ENCODE measurements around the gene CMTM2. TPM values are rescaled to one million over a fixed set of nuclear protein-coding genes. Genes with fewer than 3 reads are reported as not detected.
A peak's percentile ranks its signal among the peaks of the same experiment; 100 is the strongest.

CMTM2 gene
- total and polyA plus RNA-seq, 9 of the 15 experiments (the other 6 are each of a cell fraction or from before 2014, with no cell fraction given): not detected

GRCh38 chr16:66551348-66551759, 27.9 kb upstream of the CMTM2 start (continued):
- TF ChIP-seq NR2C2 (CRISPR knock-in tag; IDR thresholded peaks at IDR 0.05) (no peak), NR2C2 (tag; IDR thresholded peaks at IDR 0.05) (peak; percentile 59; the same call in 1 of the 2 replicates), ZKSCAN1 (IDR thresholded peaks at IDR 0.05; ENCODE audit: low read depth, low read length) (0 out of 2 replicates have a peak, but pooled peaks have one; percentile 47), UBTF (IDR thresholded peaks at IDR 0.05; ENCODE audit: borderline replicate concordance in 1 of 2, low read depth in 2 of 2, low read length in 2 of 2) (0 out of 4 replicates have a peak, but pooled peaks of 1 of the 2 experiments have one; percentile 20), SMARCB1 (IDR thresholded peaks at IDR 0.05; ENCODE audit: insufficient read length, low read depth) (no peak), PREB (CRISPR knock-in tag; IDR thresholded peaks at IDR 0.05) (no peak), CREM (IDR thresholded peaks at IDR 0.05; ENCODE audit: low read depth) (peak; percentile 8; the same call in 1 of the 2 replicates)
- TF ChIP-seq, protein P1, sequence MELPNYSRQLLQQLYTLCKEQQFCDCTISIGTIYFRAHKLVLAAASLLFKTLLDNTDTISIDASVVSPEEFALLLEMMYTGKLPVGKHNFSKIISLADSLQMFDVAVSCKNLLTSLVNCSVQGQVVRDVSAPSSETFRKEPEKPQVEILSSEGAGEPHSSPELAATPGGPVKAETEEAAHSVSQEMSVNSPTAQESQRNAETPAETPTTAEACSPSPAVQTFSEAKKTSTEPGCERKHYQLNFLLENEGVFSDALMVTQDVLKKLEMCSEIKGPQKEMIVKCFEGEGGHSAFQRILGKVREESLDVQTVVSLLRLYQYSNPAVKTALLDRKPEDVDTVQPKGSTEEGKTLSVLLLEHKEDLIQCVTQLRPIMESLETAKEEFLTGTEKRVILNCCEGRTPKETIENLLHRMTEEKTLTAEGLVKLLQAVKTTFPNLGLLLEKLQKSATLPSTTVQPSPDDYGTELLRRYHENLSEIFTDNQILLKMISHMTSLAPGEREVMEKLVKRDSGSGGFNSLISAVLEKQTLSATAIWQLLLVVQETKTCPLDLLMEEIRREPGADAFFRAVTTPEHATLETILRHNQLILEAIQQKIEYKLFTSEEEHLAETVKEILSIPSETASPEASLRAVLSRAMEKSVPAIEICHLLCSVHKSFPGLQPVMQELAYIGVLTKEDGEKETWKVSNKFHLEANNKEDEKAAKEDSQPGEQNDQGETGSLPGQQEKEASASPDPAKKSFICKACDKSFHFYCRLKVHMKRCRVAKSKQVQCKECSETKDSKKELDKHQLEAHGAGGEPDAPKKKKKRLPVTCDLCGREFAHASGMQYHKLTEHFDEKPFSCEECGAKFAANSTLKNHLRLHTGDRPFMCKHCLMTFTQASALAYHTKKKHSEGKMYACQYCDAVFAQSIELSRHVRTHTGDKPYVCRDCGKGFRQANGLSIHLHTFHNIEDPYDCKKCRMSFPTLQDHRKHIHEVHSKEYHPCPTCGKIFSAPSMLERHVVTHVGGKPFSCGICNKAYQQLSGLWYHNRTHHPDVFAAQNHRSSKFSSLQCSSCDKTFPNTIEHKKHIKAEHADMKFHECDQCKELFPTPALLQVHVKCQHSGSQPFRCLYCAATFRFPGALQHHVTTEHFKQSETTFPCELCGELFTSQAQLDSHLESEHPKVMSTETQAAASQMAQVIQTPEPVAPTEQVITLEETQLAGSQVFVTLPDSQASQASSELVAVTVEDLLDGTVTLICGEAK (IDR thresholded peaks at IDR 0.05): 0 out of 2 replicates have a peak, but pooled peaks have one; percentile 52
- TF ChIP-seq, protein P1 (CRISPR knock-in tag; IDR thresholded peaks at IDR 0.05): no peak
- TF ChIP-seq, protein P2, sequence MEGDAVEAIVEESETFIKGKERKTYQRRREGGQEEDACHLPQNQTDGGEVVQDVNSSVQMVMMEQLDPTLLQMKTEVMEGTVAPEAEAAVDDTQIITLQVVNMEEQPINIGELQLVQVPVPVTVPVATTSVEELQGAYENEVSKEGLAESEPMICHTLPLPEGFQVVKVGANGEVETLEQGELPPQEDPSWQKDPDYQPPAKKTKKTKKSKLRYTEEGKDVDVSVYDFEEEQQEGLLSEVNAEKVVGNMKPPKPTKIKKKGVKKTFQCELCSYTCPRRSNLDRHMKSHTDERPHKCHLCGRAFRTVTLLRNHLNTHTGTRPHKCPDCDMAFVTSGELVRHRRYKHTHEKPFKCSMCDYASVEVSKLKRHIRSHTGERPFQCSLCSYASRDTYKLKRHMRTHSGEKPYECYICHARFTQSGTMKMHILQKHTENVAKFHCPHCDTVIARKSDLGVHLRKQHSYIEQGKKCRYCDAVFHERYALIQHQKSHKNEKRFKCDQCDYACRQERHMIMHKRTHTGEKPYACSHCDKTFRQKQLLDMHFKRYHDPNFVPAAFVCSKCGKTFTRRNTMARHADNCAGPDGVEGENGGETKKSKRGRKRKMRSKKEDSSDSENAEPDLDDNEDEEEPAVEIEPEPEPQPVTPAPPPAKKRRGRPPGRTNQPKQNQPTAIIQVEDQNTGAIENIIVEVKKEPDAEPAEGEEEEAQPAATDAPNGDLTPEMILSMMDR (IDR thresholded peaks at IDR 0.05 in 2 of 3, conservative IDR thresholded peaks at IDR 0.05 in 1 of 3; ENCODE audit: insufficient read depth in 2 of 3, low read depth in 1 of 3, low read length in 3 of 3): peak; percentile 39 to 62 (median 44)

Data from K562 (cell line).